GM12801 (cell line): ENCODE data around the gene FUT4.

Experiments
- CTCF ChIP-seq: IDR thresholded peaks from one replicate; pipeline ENCODE4 v1.5.1; 2011; ENCODE audit warnings: control low read depth; ENCODE audit not compliant: insufficient read length; ENCODE audit errors: extremely low read depth

Gene FUT4

GRCh38 chr11:94511932-94512781, 31.6 kb upstream of the FUT4 start, which contains the start of gene C11orf97:
TSS of gene C11orf97 (plus strand) at chr11:94512461. CDS start at chr11:94512529, 68 bp downstream.
- no peak for TF ChIP-seq CTCF

- TF ChIP-seq CTCF = no peak
Measured at GRCh38 chr11:94513091-94513490, 30.6 kb upstream of the FUT4 start.

GRCh38 chr11:94515398-94515797, 28.3 kb upstream of the FUT4 start:
- TF ChIP-seq CTCF = no peak

GRCh38 chr11:94516725-94517124, 27.0 kb upstream of the FUT4 start:
- no peak for TF ChIP-seq CTCF

GRCh38 chr11:94518300-94518699, 25.4 kb upstream of the FUT4 start:
- no peak for TF ChIP-seq CTCF

GRCh38 chr11:94519478-94520084, 24.1 kb upstream of the FUT4 start:
- no peak for TF ChIP-seq CTCF

GRCh38 chr11:94521684-94522083, 22.0 kb upstream of the FUT4 start:
- no peak for TF ChIP-seq CTCF
